Measurements from ENCODE around the gene TNS3. TPM values are rescaled to one million over a fixed set of nuclear protein-coding genes. Genes with fewer than 3 reads are reported as not detected.
A peak's percentile ranks its signal among the peaks of the same experiment; 100 is the strongest.
"Not testable (repeated sequence)": the region's sequence is repeated elsewhere in the genome, so short reads cannot be mapped to it uniquely, and the experiment has no call there.

Gene TNS3
- total RNA-seq, 4 donors from 2014 or later, result 6.6 to 16.0 (median 9.6) TPM

- Histone ChIP-seq H3K27ac (peak overlapping the region in 2 of 4 donors; percentile 59 to 63), H3K27me3 (no peaks in the 10 kb centered on the region), H3K9me3 (no peaks in the 10 kb centered on the region), H3K36me3 (no peaks in the 10 kb centered on the region), H3K4me1 (peaks cover 10 to 35% (median 24%) of the 10 kb centered on the region in 3 donors), H3K4me3 (no peak overlapping the region)
- WGBS, 2 donors, result 75 to 88% methylated on average over 13 to 14 of the region's 16 CpGs
- TF ChIP-seq CTCF (IDR thresholded peaks at IDR 0.05) (no peak), POLR2A (IDR thresholded peaks at IDR 0.05) (no peak)
- DNase-seq, result no peak
- intact Hi-C loops (cut with DNase I), result no loop called here
These were observed 28.0 kb upstream of the TNS3 start for GRCh38 chr7:47609803-47610452.

- DNase-seq; H3K27me3 ChIP-seq; intact Hi-C loops (cut with DNase I); H3K4me3 ChIP-seq; H3K36me3 ChIP-seq; H3K27ac ChIP-seq; H3K9me3 ChIP-seq: not testable (repeated sequence)
- H3K4me1 ChIP-seq, result peaks cover 15 to 62% (median 45%) of the 10 kb centered on the region in 3 donors
- WGBS, 2 donors, result 83 to 96% methylated on average over 4 of the region's 9 CpGs
These were observed 24.7 kb upstream of the TNS3 start for GRCh38 chr7:47606593-47607046.

GRCh38 chr7:47605816-47606575 lies 24.1 kb upstream of the TNS3 start:
- WGBS, 2 donors, result 92 to 96% methylated on average over 7 to 9 of the region's 9 CpGs
- H3K9me3 ChIP-seq, result no peaks in the 10 kb centered on the region
- intact Hi-C loops (cut with DNase I), result no loop called here
- H3K27me3 ChIP-seq, result peaks cover 0 to 5% (median 0%) of the 10 kb centered on the region in 4 donors
- no peak overlapping the region for H3K4me3 ChIP-seq
- TF ChIP-seq POLR2A (IDR thresholded peaks at IDR 0.05), result no peak
- TF ChIP-seq CTCF (IDR thresholded peaks at IDR 0.05), result no peak
- H3K36me3 ChIP-seq, result no peaks in the 10 kb centered on the region
- H3K27ac ChIP-seq, result no peak overlapping the region
- H3K4me1 ChIP-seq, result peaks cover 21 to 64% (median 47%) of the 10 kb centered on the region in 3 donors
- DNase-seq, result no peak

GRCh38 chr7:47604496-47604890 lies 22.6 kb upstream of the TNS3 start:
- intact Hi-C loops (cut with DNase I), result no loop called here
- 10 to 40% methylated on average over 3 of the region's 3 CpGs for WGBS, 2 donors
- peaks cover 19 to 64% (median 47%) of the 10 kb centered on the region in 3 donors for H3K4me1 ChIP-seq
- peak overlapping the region; percentile 36 to 71 (median 54) for H3K27ac ChIP-seq
- peaks cover 0 to 8% (median 0%) of the 10 kb centered on the region in 4 donors for H3K27me3 ChIP-seq
- H3K36me3 ChIP-seq, result no peaks in the 10 kb centered on the region
- no peak for DNase-seq
- no peak overlapping the region for H3K4me3 ChIP-seq
- TF ChIP-seq CTCF (IDR thresholded peaks at IDR 0.05) (no peak), POLR2A (IDR thresholded peaks at IDR 0.05) (no peak)
- no peaks in the 10 kb centered on the region for H3K9me3 ChIP-seq

GRCh38 chr7:47603514-47604255 lies 21.8 kb upstream of the TNS3 start:
- DNase-seq; intact Hi-C loops (cut with DNase I); H3K36me3 ChIP-seq; H3K27me3 ChIP-seq; H3K4me3 ChIP-seq; H3K9me3 ChIP-seq: not testable (repeated sequence)
- Histone ChIP-seq H3K27ac (peak overlapping the region in 1 of 4 donors; percentile 71), H3K4me1 (peaks cover 19 to 61% (median 47%) of the 10 kb centered on the region in 3 donors)
- 81 to 91% methylated on average over 9 to 12 of the region's 13 CpGs for WGBS, 2 donors
